ENCODE results near the gene SLC9A8.
"Not testable (repeated sequence)": the region's sequence is repeated elsewhere in the genome, so short reads cannot be mapped to it uniquely, and the experiment has no call there.

Gene SLC9A8, protein sequence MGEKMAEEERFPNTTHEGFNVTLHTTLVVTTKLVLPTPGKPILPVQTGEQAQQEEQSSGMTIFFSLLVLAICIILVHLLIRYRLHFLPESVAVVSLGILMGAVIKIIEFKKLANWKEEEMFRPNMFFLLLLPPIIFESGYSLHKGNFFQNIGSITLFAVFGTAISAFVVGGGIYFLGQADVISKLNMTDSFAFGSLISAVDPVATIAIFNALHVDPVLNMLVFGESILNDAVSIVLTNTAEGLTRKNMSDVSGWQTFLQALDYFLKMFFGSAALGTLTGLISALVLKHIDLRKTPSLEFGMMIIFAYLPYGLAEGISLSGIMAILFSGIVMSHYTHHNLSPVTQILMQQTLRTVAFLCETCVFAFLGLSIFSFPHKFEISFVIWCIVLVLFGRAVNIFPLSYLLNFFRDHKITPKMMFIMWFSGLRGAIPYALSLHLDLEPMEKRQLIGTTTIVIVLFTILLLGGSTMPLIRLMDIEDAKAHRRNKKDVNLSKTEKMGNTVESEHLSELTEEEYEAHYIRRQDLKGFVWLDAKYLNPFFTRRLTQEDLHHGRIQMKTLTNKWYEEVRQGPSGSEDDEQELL

DNA sequence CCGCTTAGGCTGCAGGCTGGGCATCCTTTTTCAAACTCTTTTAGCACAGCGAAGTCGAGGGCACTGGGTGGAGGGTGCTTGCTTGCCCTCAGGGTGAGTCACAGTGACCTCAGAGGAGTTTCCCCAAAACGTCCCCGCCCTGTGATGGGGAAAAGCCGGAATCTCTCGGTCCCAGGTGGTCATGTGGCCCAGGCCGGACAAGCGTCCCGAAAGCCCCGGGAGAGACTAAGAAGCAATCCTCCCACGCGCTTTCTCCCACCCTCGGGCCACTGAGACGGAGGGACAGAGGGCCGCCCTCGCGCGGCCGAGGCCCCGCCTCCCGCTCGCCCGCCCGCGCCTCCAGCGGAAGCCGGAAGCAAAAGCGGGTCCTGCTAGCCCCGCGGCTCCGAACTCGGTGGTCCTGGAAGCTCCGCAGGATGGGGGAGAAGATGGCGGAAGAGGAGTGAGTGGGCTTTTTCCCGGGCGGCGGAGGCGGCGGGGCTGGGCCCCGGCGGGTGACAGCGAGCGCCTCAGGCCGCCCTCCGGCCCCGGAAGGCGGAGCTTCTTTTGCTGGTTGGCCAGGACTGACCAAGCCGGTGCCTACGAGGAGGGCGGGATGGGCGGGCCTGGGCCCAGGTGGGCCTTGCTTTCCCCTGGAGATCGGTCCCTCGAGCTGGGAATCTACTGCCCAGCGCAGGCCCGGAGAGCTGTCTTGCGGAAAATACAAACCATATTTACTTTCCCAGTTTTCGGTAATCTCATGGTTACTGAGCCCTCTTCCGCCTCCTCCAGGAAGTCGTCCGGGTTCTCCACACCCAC lies at the start of gene SLC9A8:
Gene SLC9A8 (plus strand): TSS at position 322 of the 798 bp plus-strand sequence. CDS start 95 bp downstream, at position 417.
- in situ Hi-C loops (cut with MboI; ENCODE audit: low sequenced_read_pairs), result no loop called here

DNA sequence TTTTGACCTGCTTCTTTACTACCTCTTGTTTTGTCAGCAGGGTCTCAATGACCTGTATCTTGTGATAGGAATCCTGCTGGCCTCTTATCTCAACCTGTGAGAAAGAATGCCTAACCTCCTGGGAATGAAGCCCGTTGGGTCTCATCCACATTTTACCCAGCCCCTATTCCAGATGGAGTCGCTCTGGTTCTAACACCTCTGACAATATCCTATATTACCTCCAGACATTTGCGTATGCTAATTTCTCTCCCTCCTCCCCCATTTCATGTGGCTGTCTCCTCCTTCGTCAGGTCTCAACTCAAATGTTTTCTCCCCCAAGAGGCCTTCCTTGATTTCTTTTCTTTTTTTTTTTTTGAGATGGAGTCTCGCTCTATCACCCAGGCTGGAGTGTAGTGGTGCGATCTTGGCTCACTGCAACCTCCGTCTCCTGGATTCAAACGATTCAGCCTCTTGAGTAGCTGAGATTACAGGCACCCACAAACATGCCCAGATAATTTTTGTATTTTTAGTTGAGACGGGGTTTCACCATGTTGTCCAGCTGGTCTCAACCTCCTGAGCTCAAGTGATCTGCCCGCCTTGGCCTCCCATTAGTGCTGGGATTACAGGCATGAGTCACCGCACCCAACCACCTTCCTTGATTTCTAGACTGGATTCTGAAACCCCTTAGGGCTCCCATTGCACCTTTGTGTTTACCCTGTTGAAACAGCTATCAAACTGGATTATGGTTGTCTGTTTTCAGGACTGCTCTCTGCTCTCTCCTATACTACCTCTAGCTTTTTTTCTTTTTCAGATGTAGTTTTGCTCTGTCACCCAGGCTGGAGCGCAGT lies 49.5 kb upstream of the SLC9A8 start:
- in situ Hi-C loops (cut with MboI; ENCODE audit: low sequenced_read_pairs), result no loop called here

DNA sequence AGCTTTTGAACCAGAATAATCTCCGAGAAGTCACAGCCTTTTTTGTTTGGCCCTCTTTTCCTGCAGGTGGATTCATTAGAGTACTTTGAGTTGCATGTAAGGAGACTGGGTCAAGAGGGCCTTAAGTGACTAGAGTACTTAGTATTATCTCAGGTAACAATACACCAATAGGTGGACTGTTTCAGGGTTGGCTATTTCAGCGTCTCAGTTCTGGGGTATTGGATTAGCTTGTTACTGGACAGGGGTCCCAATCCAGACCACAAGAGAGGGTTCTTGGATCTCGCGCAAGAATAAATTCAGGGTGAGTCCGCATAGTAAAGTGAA lies 47.3 kb upstream of the SLC9A8 start:
- in situ Hi-C loops (cut with MboI; ENCODE audit: low sequenced_read_pairs), result no loop called here

DNA sequence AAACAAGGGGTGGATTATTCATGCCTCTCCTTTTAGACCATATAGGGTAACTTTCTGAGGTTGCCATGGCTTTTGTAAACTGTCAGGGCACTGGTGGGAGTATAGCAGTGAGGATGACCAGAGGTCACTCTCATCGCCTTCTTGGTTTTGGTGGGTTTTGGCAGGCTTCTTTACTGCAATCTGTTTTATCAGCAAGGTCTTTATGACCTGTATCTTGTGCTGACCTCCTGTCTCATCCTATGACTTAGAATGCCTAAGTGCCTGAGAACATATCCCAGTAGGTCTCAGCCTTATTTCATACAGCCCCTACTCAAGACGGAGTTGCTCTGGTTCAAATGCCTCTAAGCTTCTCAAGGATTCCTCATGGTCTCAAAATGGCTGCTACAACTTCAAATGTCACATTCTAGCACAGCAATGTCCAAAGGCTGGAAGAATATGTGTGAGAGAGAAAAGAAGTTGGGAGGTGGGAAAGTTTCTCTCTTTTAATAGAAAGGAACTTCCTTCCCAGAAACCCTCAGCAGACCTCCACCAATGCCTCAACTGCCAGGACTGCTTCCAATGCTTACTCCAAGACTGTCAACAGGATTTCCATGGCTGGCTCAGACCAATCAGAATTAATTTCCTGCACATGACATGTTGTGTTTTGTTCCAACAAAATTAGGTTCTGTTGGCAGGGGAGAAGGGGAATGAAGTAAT lies 46.6 kb upstream of the SLC9A8 start:
- in situ Hi-C loops (cut with MboI; ENCODE audit: low sequenced_read_pairs), result no loop called here

DNA sequence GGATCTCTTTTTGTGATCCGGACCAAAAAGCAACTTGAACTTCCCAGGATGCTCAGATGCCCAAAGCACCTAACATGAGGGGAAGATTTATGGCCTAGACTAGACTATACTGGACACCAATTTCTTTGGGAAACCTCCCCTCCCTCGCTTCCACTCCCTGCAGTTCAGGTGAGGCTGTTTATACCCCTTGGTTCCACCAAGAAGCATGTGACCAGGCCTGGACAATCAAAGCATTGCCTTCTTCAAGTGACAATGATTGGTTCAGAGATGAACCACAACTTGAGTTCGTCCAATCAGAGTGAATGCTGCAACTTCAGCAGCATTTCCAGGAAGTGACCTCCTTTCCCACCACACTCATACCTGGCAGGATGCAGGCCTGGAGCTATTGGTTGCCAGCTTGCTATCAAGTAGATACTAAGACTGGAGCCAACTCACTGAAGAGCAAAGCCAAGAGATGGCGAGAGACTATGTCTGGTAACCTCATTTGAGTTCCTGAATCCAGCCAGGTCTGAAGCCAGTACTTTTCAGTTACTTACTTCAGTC lies 45.6 kb upstream of the SLC9A8 start:
- in situ Hi-C loops (cut with MboI; ENCODE audit: low sequenced_read_pairs), result no loop called here

DNA sequence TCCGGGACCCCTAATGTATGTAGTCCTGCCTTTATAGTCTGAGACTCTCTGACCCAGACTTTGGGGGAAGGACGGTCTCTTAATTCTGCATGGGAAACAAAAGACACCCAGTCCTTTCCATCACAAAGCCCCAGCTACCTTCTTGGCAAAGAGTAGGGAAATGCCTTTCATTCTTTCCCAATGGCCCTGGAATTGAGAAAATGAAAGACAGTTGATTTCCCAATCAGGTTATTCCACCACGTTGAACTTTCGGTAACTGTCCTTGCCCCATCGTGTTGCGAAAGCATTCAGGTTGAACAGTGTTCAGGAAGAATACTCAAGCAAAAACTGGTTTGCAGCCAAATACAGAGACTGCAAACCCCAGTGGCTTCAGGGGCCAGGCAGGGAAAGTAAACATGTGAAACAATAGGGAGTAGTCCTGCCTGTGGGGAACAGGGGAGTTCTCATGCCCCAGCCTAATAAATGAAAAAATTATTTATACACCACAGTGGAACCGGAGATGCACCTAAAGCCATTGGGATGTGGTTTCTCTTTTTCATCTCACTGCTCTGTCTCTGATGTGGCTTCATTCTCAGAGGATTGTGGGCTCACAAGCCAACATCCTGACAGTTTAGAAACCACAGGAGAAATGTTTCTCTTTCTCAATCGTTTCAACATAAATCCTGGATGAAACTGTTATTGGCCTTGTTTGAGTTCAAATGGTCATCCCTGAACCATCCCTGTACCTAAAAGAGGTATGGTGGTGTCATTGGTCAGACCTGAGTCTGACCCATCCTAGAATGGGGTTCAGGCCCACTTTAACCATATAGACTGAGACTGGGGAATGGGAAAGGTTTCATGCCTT lies 44.2 kb upstream of the SLC9A8 start:
- in situ Hi-C loops (cut with MboI; ENCODE audit: low sequenced_read_pairs), result no loop called here

DNA sequence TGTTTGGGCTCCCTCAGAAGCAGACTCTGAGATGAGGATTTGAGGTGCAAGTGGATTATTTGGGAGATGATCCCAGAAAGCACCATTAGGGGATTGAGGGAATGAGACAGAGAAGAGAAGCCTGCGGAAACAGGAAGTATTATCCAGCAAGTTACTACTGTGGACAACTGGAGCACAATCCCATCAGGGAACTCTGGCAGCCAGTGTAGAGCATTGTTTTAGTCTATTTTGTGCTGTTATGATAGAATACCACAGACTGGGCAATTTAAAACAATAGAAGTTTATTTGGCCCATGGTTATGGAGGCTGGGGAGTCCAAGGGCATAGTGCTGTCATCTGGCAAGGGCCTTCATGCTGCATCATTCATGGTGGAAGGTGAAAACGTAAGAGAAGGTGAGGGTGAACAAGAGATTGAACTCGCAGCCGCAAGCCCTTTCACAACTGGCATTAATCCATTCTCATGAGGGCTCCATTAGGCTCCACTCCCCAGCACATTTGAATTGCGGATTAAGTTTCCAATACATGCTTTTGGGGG lies 43.5 kb upstream of the SLC9A8 start:
- in situ Hi-C loops (cut with MboI; ENCODE audit: low sequenced_read_pairs), result no loop called here

DNA sequence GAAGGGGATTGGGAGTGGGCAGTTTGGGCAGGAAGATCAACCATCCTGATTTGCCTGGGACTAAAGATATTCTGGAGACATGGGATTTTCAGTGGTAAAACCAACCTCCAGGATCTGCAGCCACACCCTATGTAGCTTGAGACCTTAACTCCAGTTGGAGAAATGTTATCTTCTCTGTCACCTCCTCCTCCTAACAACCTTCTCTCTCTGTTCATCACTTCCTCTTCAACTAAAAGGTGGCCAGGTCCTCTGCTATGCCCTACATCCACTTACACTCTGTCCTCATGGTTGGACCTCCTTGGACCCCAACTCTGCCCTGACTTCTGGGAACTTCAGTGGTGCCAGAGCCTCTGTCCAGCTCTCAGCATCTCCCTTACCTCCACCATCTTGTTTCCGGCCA lies 42.0 kb upstream of the SLC9A8 start:
- in situ Hi-C loops (cut with MboI; ENCODE audit: low sequenced_read_pairs), result no loop called here

DNA sequence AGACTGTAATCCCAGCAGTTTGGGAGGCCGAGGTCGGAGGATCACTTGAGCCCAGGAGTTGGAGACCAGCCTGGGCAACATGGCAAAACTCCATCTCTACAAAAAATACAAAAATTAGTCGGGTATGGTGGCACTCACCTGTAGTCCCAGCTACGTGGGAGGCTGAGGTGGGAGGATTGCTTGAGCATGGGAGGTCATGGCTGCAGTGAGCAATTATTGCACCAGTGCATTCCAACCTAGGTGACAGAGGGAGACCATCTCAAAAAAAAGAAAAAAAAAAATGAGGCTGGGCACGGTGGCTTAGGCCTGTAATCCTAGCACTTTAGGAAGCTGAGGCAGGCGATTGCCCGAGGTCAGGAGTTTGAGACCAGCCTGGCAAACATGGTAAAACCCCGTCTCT lies 38.4 kb upstream of the SLC9A8 start:
- in situ Hi-C loops (cut with MboI; ENCODE audit: low sequenced_read_pairs), result not testable (repeated sequence)

DNA sequence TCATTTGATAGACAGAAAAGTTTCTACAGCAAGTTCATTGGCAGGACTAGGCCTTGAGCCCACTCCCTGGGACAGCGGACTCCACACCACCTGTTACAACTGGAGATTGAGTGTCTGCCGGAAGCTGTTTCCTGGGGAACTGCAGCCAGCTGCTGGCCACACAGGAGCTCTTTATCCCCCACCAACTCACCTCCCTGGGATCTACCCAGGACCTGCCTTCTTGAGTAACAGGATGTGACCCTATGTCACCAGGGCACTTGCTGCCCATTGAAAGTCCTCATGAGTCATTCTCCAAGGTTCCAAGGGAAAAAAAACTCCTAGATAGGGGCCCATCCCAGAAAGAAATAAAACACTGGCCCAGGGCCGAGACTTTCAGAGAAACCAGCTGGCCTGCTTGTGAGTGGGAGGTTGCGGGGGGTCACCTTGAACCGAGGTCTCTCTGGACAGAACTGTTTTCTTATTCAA lies 37.4 kb upstream of the SLC9A8 start:
- in situ Hi-C loops (cut with MboI; ENCODE audit: low sequenced_read_pairs), result no loop called here

DNA sequence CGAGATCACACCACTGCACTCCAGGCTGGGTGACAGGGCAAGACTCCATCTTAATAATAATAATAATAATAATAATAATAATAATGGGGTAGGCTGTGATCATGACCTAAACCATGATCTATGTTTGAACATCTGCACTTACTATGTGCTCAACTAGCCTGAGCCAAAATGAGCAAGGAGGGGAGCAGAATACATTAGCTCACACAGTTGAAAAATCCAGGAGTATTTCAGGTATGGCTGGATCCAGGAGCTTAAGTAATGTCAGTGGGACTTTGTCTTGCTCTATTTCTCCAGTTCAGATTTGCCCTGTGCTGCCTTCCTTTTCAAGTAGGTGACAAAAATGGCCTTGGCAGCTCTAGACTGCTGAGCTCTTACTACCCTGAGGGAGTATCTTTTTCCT lies 32.7 kb upstream of the SLC9A8 start:
- in situ Hi-C loops (cut with MboI; ENCODE audit: low sequenced_read_pairs), result no loop called here

DNA sequence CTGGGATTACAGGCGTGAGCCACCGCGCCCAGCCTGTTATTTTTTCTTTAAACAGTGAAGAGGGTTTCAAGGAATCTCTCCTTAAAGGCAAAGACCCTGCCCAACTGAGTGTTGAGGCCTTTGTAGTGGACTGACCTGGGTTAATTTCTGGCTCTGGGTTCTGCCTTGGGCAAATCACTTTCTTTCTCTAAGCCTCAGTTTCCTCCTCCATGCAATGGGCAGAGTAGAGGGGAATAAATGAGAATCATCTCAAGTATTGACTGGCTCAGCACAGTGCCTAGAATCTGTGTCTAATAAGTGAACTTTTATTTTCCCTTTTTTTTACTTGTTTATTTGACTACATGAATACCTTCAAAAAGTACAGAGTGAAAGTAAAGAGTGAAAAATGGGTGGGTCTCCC lies 31.0 kb upstream of the SLC9A8 start:
- in situ Hi-C loops (cut with MboI; ENCODE audit: low sequenced_read_pairs), result no loop called here

DNA sequence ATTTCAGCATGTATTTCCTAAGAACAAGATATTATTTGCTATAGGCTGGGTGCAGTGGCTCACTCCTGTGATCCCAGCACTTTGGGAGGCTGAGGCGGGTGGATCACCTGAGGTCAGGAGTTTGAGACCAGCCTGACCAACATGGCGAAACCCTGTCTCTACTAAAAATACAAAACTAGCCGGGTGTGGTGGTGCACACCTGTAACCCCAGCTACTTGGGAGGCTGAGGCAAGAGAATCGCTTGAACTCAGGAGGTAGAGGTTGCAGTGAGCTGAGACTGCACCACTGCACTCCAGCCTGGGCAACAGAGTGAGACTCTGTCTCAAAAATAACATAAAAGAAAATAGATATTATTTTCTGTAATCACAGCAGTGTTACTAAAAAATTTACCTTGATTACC lies 30.2 kb upstream of the SLC9A8 start:
- in situ Hi-C loops (cut with MboI; ENCODE audit: low sequenced_read_pairs), result not testable (repeated sequence)

DNA sequence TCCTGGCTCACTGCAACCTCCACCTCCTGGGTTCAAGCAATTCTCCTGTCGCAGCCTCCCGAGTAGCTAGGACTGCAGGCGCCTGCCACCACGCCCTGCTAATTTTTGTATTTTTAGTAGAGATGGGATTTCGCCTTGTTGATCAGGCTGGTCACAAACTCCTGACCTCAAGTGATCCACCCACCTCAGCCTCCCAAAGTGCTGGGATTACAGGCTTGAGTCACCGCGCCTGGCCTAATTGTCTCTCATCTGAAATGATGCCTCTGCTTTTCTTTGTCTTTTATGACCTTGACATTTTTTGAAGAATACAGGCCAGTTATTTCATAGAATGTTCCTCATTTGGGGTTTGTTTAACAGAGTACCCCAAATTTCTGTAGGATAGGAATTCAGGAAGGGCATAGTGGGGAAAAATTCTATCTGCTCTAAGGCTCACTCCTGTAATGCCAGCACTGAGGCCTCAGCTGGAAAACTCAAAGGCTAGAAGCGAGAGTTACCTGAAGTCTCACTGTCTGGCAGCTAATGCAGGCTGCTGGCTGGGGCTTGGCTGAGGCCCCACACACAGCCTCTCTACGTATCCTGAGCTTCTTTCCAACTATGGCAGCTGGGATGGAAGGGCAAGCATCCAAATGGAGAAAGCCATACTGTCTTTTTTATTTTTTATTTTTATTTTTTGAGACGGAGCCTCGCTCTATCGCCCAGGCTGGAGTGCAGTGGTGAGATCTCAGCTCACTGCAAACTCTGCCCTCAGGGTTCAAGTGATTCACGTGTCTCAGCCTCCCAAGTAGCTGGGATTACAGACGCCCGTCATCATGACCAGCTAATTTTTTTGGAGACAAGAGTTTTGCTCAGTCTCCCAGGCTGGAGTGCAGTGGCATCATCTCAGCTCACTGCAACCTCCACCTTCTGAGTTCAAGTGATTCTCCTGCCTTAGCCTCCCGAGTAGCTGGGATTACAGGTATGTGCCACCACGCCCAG lies 29.3 kb upstream of the SLC9A8 start:
- in situ Hi-C loops (cut with MboI; ENCODE audit: low sequenced_read_pairs), result not testable (repeated sequence)

DNA sequence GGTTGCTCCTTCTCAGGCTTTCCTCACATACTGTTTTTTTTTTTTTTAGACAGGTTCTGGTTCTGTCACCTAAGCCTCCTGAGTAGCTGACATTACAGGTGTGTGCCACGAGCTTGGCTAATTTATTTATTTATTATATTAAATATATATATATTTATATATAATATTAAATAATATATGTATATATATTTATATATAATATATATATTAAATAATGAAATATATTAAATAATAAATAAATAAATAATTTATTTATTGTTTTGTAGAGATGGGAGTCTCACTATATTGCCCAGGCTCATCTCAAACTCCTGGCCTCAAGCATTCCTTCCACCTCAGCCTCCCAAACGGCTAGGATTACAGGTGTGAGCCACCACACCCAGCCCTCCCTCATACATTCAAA lies 28.3 kb upstream of the SLC9A8 start:
- in situ Hi-C loops (cut with MboI; ENCODE audit: low sequenced_read_pairs), result no loop called here

DNA sequence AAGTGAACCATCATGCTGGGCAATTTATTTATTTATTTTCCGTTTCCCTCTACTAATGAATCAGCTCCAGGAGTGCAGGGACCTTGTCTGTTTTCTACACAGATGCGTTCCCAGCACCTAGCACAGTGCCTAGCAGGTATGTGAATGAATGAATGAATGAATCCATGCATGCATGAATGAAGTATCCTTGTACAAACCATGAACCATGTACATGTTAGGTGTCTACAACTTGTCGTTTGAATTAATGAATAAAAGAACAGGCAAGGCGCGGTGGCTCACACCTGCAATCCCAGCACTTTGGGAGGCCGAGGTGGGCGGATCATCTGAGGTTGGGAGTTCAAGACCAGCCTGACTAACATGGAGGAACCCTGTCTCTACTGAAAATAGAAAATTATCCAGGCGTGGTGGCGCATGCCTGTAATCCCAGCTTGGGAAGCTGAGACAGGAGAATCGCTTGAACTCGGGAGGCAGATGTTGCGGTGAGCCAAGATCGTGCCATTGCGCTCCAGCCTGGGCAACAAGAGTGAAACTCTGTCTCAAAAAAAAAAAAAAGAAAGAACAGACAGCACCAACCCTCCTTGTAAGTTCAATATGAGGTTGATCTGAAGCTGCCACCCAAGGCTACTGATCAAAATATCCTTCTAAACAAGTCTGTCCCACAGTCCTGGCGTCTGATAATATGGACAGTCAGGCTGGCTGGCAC lies 27.3 kb upstream of the SLC9A8 start:
- in situ Hi-C loops (cut with MboI; ENCODE audit: low sequenced_read_pairs), result no loop called here

DNA sequence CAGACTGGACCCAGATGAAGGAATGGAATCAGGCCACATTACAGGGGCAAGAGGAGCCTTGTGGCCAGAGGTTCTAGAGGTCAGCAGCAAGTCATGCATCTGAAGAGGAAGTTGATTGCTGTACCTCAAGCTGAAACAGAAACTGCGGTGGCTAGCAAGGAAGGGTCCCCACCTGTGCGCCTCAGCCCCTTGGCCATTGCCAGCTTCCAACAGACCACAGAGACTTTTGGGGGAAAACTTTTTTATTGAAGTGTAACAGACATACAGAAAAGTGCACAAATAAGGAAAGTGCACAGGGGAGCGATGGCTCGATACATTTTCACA lies 26.8 kb upstream of the SLC9A8 start:
- in situ Hi-C loops (cut with MboI; ENCODE audit: low sequenced_read_pairs), result no loop called here

Data from HL-60/S4 (cell line).